ENCODE measurements around the gene PADI1. TPM values are rescaled to one million over a fixed set of nuclear protein-coding genes. Genes with fewer than 3 reads are reported as not detected.

The PADI1 gene
- total RNA-seq, 1 donor from 2014 or later: not detected

DNA sequence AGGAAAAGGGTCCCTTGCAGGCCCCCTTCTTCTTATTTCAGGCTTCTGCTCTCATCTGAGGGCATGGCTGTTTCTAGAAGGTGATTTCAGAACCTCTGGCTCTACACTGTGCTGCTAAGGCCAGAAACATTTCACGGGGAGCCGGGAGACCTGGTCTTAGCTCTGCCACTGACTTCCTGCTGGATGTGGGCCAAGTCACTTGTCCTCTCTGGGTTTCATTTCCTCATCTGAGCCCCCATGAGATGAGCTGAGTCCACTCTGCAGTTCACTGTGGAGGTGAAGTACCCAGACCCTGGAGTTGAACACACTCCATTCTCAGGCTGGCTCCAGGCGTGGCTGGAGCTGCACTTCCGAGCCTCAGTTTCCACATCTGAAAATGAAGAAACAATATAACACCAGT, 2.1 kb downstream of the PADI1 start:
- H3K4me3 Mint-ChIP-seq (ENCODE audit: low read depth): no peak overlapping the region
- DNase-seq (ENCODE audit: low spot score, unreplicated experiment): no peak
- H3K4me1 Mint-ChIP-seq (ENCODE audit: low read depth): no peaks in the 10 kb centered on the region
- TF ChIP-seq, protein P1, sequence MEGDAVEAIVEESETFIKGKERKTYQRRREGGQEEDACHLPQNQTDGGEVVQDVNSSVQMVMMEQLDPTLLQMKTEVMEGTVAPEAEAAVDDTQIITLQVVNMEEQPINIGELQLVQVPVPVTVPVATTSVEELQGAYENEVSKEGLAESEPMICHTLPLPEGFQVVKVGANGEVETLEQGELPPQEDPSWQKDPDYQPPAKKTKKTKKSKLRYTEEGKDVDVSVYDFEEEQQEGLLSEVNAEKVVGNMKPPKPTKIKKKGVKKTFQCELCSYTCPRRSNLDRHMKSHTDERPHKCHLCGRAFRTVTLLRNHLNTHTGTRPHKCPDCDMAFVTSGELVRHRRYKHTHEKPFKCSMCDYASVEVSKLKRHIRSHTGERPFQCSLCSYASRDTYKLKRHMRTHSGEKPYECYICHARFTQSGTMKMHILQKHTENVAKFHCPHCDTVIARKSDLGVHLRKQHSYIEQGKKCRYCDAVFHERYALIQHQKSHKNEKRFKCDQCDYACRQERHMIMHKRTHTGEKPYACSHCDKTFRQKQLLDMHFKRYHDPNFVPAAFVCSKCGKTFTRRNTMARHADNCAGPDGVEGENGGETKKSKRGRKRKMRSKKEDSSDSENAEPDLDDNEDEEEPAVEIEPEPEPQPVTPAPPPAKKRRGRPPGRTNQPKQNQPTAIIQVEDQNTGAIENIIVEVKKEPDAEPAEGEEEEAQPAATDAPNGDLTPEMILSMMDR (IDR thresholded peaks at IDR 0.05; ENCODE audit: unreplicated experiment): no peak
- no peaks in the 10 kb centered on the region for H3K9me3 Mint-ChIP-seq (ENCODE audit: low read depth)
- H3K27me3 Mint-ChIP-seq: peaks cover 21% of the 10 kb centered on the region
- no peaks in the 10 kb centered on the region for H3K36me3 Mint-ChIP-seq (ENCODE audit: insufficient read depth)
- no peak overlapping the region for H3K27ac Mint-ChIP-seq

DNA sequence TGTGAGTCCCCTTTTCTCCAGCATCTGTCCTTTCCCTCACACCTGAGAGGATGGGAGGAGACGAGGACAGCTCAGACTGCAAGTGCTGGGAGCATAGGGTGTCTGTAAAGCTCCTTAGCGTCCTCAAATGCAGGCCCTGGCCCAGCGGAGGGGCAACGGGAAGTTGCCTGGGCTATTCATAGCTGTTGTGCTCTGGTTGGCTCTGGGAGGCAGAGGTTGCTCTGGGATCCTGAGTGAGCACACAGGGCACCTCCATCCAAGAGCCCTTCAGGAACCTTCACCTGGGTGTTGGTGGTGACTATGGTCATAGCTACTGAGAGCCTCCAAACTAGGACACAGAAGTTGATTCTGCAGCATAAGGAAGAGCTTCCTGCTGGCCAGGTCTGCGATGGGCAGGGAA, 2.6 kb downstream of the PADI1 start:
- H3K9me3 Mint-ChIP-seq (ENCODE audit: low read depth): no peaks in the 10 kb centered on the region
- H3K27me3 Mint-ChIP-seq: peaks cover 23% of the 10 kb centered on the region
- TF ChIP-seq, protein P1 (IDR thresholded peaks at IDR 0.05; ENCODE audit: unreplicated experiment): no peak
- no peak overlapping the region for H3K27ac Mint-ChIP-seq
- DNase-seq (ENCODE audit: low spot score, unreplicated experiment): no peak
- H3K4me3 Mint-ChIP-seq (ENCODE audit: low read depth): no peak overlapping the region
- no peaks in the 10 kb centered on the region for H3K36me3 Mint-ChIP-seq (ENCODE audit: insufficient read depth)
- H3K4me1 Mint-ChIP-seq (ENCODE audit: low read depth): peaks cover 3% of the 10 kb centered on the region

DNA sequence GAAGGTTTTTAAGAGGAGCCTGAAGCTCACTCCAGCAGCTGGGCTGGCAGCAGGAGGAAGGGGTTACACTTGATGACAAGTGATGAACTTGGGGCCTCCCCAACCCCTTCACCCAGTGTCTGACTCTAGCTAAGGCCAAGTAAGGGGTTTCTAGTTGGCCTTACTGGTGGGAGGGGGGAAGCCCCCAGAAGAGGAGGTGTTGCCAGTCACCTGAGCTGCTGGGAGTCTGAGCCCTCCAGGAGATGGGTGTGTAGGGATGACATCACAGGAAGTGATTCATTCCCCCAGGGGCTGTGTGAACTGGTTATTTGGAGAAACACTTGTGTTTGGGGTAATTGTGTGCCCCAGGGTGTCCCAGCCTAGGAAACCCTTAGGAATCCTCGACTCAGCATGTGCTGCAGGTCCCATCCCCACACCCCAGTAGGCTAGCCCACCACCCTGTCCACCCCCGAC, 3.1 kb downstream of the PADI1 start:
- peaks cover 27% of the 10 kb centered on the region for H3K27me3 Mint-ChIP-seq
- no peak overlapping the region for H3K27ac Mint-ChIP-seq
- H3K36me3 Mint-ChIP-seq (ENCODE audit: insufficient read depth): no peaks in the 10 kb centered on the region
- H3K4me3 Mint-ChIP-seq (ENCODE audit: low read depth): no peak overlapping the region
- TF ChIP-seq, protein P1 (IDR thresholded peaks at IDR 0.05; ENCODE audit: unreplicated experiment): no peak
- DNase-seq (ENCODE audit: low spot score, unreplicated experiment): no peak
- no peaks in the 10 kb centered on the region for H3K9me3 Mint-ChIP-seq (ENCODE audit: low read depth)
- H3K4me1 Mint-ChIP-seq (ENCODE audit: low read depth): peaks cover 6% of the 10 kb centered on the region

DNA sequence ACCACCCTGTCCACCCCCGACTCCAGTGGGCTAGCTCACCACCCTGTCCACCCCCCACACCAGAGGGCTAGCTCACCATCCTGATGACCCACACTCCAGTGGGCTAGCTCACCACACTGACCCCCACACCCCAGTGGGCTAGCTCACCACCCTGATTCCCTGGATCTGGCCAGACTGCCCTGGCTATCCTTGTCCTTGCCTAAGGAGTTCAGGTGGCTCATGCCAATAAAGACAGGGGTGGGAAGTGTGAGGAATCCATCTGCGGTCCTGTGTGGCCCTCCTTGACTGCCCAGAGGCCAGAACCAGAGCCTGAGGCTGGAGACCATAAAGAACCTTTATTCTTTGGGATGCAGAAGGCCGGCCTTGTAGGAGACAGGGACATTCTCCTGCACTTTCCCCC, 3.6 kb downstream of the PADI1 start:
- no peaks in the 10 kb centered on the region for H3K9me3 Mint-ChIP-seq (ENCODE audit: low read depth)
- no peaks in the 10 kb centered on the region for H3K36me3 Mint-ChIP-seq (ENCODE audit: insufficient read depth)
- H3K27me3 Mint-ChIP-seq: peaks cover 30% of the 10 kb centered on the region
- H3K27ac Mint-ChIP-seq: no peak overlapping the region
- TF ChIP-seq, protein P1 (IDR thresholded peaks at IDR 0.05; ENCODE audit: unreplicated experiment): no peak
- DNase-seq (ENCODE audit: low spot score, unreplicated experiment): no peak
- peaks cover 11% of the 10 kb centered on the region for H3K4me1 Mint-ChIP-seq (ENCODE audit: low read depth)
- no peak overlapping the region for H3K4me3 Mint-ChIP-seq (ENCODE audit: low read depth)

DNA sequence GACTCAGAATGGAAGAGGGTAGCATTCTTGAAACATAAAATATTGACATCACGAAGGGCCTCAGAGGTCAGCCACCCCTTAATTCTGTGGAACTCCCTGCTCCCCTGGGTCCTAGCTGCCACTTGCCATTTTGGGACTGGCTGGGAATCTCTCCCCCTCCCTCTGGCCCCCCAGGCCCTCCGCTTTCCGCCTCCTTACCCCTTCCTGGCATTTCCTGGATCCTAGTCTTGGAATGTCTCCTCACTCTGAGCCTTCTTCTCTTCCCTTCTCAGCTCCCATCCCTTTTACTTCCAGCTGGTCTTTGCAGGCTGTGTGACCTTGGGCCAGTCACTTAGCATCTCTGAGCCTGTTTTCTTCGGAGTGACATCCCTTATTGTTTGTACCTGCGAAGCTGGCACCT, 4.5 kb downstream of the PADI1 start:
- no peak overlapping the region for H3K4me3 Mint-ChIP-seq (ENCODE audit: low read depth)

More for the DNA sequence above, 4.5 kb downstream of the PADI1 start:
- Mint-ChIP-seq H3K9me3 (ENCODE audit: low read depth) (no peaks in the 10 kb centered on the region), H3K4me1 (ENCODE audit: low read depth) (peaks cover 11% of the 10 kb centered on the region), H3K27me3 (peaks cover 26% of the 10 kb centered on the region), H3K36me3 (ENCODE audit: insufficient read depth) (no peaks in the 10 kb centered on the region), H3K27ac (no peak overlapping the region)
- DNase-seq (ENCODE audit: low spot score, unreplicated experiment): no peak
- TF ChIP-seq, protein P1 (IDR thresholded peaks at IDR 0.05; ENCODE audit: unreplicated experiment): no peak

Data from progenitor cell of endocrine pancreas (in vitro differentiated cells).